GM19395 (cell line): ENCODE results near the gene AJAP1.

ENCODE experiments used
- ATAC-seq: cut with Tn5 transposase; IDR thresholded peaks from one replicate; pipeline ENCODE4 v1.9.1; 2021; ENCODE audit warnings: mild to moderate bottlenecking, moderate library complexity; ENCODE audit not compliant: unreplicated experiment

Gene AJAP1

GRCh38 chr1:4728319-4729089 lies 74.1 kb downstream of the AJAP1 start:
- no peak for ATAC-seq

- ATAC-seq = no peak
These were observed 74.7 kb downstream of the AJAP1 start for GRCh38 chr1:4729090-4729471.

GRCh38 chr1:4730078-4730477 lies 75.7 kb downstream of the AJAP1 start:
- no peak for ATAC-seq

GRCh38 chr1:4733446-4734177 lies 79.2 kb downstream of the AJAP1 start:
- no peak for ATAC-seq

- no peak for ATAC-seq
These were observed 79.8 kb downstream of the AJAP1 start for GRCh38 chr1:4734219-4734618.

- ATAC-seq = no peak
These were observed 80.4 kb downstream of the AJAP1 start for GRCh38 chr1:4734791-4735190.

- ATAC-seq = no peak
These were observed 81.8 kb downstream of the AJAP1 start for GRCh38 chr1:4736254-4736653.

- no peak for ATAC-seq
These were observed 87.5 kb downstream of the AJAP1 start for GRCh38 chr1:4741876-4742423.

GRCh38 chr1:4743978-4744750 lies 89.8 kb downstream of the AJAP1 start:
- ATAC-seq = no peak

GRCh38 chr1:4745560-4745959 lies 91.2 kb downstream of the AJAP1 start:
- ATAC-seq = no peak

GRCh38 chr1:4749406-4749805 lies 95.0 kb downstream of the AJAP1 start:
- no peak for ATAC-seq

GRCh38 chr1:4750177-4750576 lies 95.8 kb downstream of the AJAP1 start:
- ATAC-seq = no peak

GRCh38 chr1:4752059-4752458 lies 97.7 kb downstream of the AJAP1 start:
- no peak for ATAC-seq

GRCh38 chr1:4754816-4755215 lies 100.4 kb downstream of the AJAP1 start:
- ATAC-seq = no peak

GRCh38 chr1:4755301-4755845 lies 101.0 kb downstream of the AJAP1 start:
- ATAC-seq = no peak

GRCh38 chr1:4755864-4756504 lies 101.6 kb downstream of the AJAP1 start:
- no peak for ATAC-seq

GRCh38 chr1:4756851-4757580 lies 102.6 kb downstream of the AJAP1 start:
- ATAC-seq = no peak

- no peak for ATAC-seq
These were observed 105.3 kb downstream of the AJAP1 start for GRCh38 chr1:4759671-4760070.

GRCh38 chr1:4760088-4760487 lies 105.7 kb downstream of the AJAP1 start:
- no peak for ATAC-seq

- no peak for ATAC-seq
These were observed 106.9 kb downstream of the AJAP1 start for GRCh38 chr1:4761324-4761723.
